Activated CD4-positive, alpha-beta T cell treated with anti-CD3 and anti-CD28 coated beads, Interleukin-2, Interleukin-6, amounts not matched to agents 100 ng/mL and 50 ng/mL, durations not matched to agents 16 hours and 8 hours (primary cell): ENCODE measurements around the gene XCL1.

Source experiments
- DNase-seq: peaks from one replicate; pipeline ENCODE4 v3.0.0-alpha.2; 2020

The XCL1 gene

GRCh38 chr1:168607872-168608428 lies 31.5 kb downstream of the XCL1 start:
- no peak for DNase-seq

GRCh38 chr1:168608796-168609715 lies 32.7 kb downstream of the XCL1 start:
- no peak for DNase-seq

- DNase-seq, result no peak
These were observed 33.5 kb downstream of the XCL1 start for GRCh38 chr1:168609741-168610510.

- no peak for DNase-seq
These were observed 36.6 kb downstream of the XCL1 start for GRCh38 chr1:168613038-168613451.

GRCh38 chr1:168613691-168614231 lies 37.4 kb downstream of the XCL1 start:
- no peak for DNase-seq

- no peak for DNase-seq
These were observed 37.8 kb downstream of the XCL1 start for GRCh38 chr1:168614235-168614634.

GRCh38 chr1:168615965-168616364 lies 39.6 kb downstream of the XCL1 start:
- DNase-seq, result no peak

GRCh38 chr1:168617974-168618750 lies 41.8 kb downstream of the XCL1 start:
- DNase-seq, result no peak

GRCh38 chr1:168618886-168619285 lies 42.5 kb downstream of the XCL1 start:
- no peak for DNase-seq

- no peak for DNase-seq
These were observed 45.0 kb downstream of the XCL1 start for GRCh38 chr1:168621356-168621755.

GRCh38 chr1:168623003-168623828 lies 46.8 kb downstream of the XCL1 start:
- no peak for DNase-seq

GRCh38 chr1:168623831-168624230 lies 47.4 kb downstream of the XCL1 start:
- DNase-seq, result no peak

GRCh38 chr1:168626326-168626725 lies 49.9 kb downstream of the XCL1 start:
- no peak for DNase-seq

GRCh38 chr1:168627370-168627769 lies 51.0 kb downstream of the XCL1 start:
- no peak for DNase-seq

GRCh38 chr1:168628807-168629206 lies 52.4 kb downstream of the XCL1 start:
- peak; percentile 24 for DNase-seq

GRCh38 chr1:168629466-168629865 lies 53.1 kb downstream of the XCL1 start:
- no peak for DNase-seq
